GM19438 (cell line): ENCODE data around the gene TSPEAR.
"Not testable (repeated sequence)": the region's sequence is repeated elsewhere in the genome, so short reads cannot be mapped to it uniquely, and the experiment has no call there.

Source experiments
- ATAC-seq: cut with Tn5 transposase; IDR thresholded peaks from one replicate; pipeline ENCODE4 v1.9.1; 2021; ENCODE audit warnings: low read depth; ENCODE audit not compliant: unreplicated experiment

TSPEAR gene

DNA sequence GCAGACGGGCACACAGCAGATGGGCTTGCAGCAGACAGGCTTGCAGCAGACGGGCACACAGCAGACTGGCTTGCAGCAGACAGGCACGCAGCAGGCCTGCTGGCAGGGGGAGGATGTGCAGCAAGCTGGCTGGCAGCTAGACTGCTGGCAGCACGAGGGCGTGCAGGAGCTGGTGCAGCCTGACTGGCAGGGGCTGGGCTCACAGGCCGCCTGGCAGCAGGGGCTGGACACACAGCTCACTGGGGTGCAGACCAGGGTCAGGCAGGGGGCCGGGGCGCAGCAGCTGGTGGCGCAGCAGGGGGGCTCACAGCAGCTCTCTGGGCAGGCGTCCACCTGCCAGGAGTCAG, 153.1 kb downstream of the TSPEAR start:
- ATAC-seq = not testable (repeated sequence)

DNA sequence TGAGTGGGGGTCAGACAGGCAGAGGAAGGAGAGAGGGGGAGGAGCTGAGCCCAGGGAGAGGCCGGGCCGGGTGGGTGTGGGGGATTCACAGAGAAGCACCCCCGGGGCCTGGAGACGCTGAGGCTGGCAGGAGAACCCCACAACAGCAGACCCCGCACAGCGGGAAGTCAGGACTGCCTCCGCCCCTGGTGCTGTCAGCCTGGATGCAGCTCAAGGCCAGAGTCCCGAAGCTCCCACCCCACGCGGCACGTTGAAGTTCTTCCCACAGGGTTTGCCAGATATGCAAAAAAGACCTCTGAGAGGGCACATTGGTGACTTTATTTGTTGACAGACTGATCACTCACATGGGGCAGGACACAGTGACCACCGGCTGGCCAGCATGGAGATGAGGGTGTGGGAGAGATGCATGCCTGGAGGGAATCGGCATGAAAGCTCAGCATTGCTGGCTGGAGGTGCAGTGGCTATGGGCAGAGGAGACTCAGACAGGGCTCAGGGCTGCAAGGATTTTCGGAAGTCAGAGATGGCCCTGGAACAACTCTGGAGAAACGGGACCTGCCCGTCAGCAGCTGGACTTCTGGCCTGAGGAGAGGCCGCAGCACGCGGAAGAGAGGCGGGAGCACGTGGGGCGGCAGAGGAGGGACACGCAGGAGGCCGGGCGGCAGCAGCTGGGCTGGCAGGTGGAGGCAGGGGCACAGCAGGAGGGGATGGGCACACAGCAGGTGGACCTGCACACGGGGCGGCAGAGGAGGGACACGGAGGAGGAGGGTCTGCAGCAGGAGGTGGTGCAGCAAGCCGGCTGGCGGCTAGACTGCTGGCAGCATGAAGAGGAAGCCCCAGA, 153.7 kb downstream of the TSPEAR start:
- no peak for ATAC-seq

DNA sequence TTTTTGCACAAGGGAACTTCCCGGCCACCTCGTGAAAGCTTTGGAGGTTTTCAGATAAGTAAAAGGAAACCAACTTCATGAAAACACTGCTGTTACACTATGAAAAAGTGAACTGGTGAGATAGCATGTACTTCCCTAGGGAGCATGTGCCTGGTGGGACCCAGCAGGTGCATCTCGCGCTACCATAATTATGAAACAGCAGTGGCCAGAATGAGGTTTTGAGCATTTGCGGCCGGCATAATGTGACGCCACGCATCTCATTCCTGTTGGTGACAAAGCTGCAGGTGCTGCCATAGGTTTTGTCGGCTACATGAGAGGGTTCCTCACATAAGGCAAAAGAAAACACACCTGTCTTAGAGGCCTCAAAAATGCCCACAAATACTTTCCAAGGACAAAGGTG, 154.5 kb downstream of the TSPEAR start:
- no peak for ATAC-seq

DNA sequence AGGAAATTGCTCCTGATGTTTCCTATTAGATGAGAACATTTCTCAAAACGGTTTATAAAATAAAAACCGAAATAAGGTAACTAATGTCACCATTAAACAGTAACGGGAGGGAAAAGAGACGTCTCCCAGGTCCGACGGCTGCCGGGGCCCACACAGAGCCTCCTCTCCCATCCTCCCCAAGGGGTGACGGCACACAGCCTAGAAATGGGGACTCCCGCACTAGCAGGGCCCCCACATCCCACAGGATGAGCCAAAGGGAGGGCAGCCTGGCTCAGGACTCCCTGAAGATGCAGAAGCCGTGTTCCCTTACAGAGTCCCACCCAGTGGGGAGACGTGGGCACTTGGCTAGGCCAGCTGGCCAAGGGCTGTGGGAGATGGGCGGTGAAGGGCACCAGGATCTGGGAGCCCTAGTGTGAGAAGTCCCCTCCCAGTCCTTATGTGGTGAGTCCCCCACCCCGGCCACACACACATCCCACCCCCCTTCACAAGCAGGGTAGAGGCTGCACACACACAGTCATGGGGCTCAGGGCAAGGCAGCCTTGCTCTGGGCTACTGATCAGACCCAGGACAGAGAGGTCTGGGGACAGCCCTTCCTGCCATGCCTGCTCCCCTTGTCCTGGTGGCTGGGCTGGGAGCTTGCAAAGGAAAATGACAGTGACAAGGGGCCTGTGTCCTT, 156.0 kb downstream of the TSPEAR start:
- ATAC-seq = no peak

DNA sequence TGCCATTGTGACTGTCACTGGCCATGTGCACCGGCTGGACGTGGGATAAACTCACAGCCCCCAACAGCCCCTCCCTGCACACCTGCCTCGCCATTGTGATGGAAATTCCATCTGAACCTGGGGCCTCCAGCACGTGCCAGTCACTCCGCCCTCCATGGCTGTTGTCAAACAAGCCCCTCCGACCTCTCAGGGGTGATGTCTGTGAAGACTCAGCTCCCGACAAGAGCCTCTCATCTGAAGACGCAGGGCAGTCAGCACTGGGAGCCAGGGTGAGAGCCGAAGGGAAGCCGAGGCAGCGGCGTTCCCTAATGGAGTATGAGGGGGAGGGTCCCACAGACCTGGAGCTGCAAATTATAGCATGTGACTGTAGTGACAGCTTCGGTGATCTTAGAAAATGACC, 158.7 kb downstream of the TSPEAR start:
- ATAC-seq = no peak

DNA sequence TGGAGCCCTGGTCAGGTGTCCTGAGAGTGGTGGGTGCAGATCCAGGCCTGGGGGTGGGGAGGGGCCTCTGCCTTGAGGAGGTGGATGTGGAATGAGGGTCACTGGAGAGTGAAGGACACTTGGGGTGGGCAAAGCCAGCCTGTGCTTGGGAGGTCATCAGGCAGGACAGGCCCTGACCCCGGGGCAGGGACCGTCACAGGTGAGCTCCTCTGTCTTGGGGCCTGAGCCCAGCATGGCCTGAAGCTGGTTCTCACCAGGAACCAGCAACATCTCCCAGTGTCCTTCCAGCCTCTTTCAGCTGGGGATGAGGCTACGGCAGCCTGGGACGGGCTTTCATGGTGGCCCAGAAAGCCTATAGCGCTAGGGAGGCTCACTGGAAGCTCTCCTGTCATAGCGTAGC, 159.2 kb downstream of the TSPEAR start:
- no peak for ATAC-seq

DNA sequence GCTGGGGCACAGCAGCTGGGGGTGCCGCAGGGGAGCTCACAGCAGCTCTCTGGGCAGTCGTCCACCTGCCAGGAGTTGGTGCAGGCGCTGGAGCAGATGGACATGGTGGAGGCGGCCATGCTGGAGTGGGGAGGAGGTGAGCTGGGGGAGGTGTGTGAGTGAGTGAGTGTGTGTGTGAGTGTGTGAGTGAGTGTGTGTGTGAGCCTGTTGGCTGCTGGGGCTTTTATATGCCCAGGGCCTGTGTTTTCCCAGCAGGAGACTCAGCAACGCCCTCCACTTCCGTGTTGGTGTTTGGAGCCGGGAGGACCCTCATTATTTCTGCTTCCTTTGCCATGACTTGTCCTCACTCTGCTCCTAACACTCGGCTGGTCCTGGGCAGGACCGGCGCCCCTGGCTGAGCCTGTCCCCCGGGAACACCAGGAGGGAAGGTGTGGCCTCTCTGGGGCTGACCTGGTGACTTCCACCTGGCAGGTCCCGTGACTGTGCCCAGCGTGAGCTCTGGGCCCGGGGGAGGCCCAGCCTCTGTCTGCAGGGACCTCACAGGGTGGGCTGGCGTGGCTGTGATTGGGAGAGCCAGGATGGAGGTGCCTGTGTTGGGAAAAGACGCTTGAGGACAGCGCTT, 159.9 kb downstream of the TSPEAR start, which contains the start of gene KRTAP10-2:
KRTAP10-2 (minus strand) TSS at position 166 of the 622 bp plus-strand sequence; CDS start at position 119, 47 bp downstream.
- ATAC-seq = no peak

DNA sequence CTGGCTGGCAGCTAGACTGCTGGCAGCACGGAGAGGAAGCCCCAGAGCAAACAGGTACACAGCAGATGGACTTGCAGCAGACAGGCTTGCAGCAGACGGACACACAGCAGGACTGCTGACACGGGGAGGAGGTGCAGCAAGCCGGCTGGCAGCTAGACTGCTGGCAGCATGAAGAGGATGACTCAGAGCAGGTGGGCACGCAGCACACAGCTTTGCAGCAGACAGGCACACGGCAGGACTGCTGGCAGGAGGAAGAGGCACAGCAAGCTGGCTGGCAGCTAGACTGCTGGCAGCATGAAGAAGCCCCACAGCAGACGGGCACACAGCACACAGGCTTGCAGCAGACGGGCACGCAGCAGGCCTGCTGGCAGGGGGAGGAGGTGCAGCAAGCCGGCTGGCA, 160.6 kb downstream of the TSPEAR start:
- ATAC-seq = no peak

DNA sequence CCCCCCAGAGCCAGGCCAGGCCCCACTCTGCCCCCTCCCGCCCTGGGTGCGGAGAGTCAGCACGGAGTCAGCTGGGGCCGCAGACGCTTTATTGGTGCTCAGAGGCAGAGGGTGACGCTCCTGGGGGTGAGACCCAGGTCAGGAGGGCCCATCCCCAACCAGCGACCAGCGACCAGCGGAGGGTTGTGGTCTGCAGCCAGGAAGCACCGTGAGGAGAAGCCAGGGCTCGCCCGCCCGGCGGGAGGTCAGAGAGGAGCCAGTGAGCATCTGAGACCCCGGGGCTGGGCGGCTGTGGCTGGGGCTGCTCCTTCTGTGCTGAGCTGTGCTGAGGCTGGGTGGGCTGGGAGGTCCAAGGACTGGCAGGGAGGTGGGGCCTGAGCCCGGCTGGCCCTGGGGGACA, 161.1 kb downstream of the TSPEAR start:
- not testable (repeated sequence) for ATAC-seq

DNA sequence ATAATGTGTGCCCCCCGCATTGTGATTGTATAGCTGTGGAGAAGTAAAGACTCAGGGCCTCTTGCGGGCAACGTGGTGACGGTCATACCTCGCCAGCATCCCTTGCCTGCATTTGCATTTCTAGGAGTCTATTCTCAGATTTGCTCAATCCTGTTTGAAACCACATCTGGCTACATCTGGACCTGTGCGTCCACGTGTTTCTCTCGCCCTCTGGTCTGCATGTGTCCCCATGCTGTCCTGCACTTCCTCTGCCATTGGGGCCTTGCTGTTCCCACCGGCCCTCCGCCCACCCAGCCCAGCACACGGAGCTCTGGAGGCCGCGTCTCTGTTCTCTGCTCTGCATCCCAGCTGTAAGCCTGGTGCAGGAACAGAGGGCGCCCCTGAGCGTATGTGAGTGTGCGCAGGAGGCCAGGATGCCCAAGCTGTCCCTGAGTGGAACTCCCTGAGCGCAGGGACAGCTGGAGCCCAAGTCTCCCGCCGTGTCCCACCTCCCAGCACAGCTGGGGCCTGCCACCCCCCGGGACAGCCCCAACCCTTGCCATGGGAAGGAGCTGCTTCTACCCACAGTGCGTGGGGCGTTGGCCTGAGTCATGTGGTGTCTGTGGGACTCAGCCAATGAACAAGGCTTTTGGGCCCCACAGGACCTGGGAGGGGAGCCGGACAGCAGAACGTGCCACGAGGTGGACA, 161.7 kb downstream of the TSPEAR start:
- no peak for ATAC-seq

DNA sequence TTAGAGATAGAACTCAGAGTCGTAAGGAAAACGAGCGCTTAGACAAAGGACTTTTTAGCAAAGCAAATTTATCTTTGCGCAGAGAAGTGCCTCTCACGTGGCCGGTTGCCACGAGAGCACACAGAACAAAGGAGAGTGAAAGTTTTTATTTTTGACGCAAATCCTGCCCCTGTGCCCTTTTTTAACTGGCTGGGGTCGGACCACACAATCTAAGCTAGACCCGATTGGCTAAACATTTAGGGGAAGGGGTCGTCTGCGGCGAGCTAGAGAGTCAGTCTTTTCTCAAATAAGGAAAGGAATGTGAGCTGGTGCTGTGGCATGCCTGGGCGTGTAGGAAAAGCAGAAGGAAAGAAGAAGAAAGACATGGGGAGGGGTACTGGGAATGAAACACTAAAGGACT, 162.4 kb downstream of the TSPEAR start:
- no peak for ATAC-seq

DNA sequence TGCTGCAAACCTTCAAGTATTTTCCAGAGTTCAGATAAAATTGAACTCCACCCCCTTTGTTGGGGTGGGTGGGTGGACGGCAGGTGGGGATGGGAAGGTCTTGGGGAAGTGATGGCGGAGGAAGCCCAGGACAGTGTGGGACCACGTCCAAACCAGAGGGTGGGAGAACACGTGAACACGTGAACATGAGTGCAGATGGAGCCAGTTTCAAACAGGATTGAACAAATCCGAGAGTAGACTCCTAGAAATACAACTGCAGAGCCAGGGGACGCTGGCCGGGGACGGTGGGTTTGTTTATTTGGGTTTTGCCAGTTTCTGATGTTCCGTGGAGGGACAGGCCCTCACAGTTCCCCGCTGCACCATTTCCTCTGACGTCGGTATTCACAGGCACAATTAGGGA, 163.0 kb downstream of the TSPEAR start:
- no peak for ATAC-seq

DNA sequence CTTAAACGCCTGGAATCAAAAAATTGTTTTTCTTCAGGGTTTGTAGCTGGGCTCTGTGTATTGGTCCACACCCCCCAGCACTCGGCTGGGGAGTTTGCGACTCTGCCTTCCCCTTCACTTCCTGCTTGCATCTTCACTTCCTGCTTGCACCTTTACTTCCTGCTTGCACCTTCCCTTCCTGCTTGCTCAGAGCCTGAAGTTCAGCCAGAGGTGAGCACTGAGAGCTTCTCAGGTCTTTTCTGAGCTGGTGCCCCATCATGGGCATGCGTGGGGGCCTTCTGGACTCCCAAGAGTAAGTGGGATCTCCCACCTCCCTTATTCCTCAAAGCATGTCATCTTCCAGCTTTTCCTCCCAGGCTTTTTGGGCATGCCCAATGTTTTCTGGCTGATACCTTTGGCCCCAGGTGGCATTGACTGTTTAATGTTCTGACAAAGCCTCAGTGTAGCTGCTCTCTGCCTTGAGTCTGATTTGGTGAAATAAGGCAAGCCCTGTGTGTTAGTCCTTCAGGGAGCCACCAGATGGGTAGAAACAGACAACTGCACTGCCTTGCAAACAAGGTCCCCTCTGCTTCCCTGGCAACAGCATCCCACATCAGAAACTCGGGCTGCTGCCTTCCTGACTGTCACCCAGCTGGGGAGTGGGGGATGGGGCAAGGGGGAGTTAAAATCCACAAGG, 163.6 kb downstream of the TSPEAR start:
- ATAC-seq = no peak

DNA sequence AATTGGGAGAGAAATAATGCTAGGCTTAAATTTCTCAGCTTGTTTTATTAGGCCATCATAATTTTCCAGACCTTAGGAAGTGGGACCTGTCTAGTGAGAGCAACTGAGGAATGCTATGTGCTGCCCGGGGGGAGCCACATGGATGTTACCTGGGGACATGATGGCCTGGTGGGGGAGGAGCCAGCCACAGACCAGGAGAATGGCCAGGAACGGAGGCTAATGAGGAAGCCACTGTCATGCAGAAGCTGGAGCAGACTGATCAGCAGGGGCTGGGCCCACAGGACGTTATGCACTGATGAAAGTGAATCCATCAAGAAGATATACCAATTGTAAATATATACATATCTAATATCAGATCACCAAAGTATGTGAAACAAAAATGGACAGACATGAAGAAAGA, 166.8 kb downstream of the TSPEAR start:
- ATAC-seq = no peak

DNA sequence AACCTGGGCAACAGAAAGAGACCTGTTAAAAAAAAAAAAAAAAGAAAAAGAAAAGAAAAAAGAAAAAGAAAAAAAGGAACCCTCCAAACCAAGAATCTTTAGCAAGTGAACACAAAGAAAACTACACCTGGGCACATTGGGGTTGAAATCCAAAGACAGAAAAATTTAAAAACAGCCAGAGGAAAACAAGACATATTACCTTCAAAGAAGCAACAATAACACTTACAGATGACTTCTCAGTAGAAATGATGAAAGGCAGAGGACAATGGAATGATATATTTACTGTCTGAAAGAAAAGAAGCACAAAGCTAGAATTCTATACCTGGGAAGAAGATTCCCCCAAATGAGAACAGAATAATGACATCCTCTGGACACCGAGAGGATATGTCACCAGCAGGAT, 168.7 kb downstream of the TSPEAR start:
- no peak for ATAC-seq

DNA sequence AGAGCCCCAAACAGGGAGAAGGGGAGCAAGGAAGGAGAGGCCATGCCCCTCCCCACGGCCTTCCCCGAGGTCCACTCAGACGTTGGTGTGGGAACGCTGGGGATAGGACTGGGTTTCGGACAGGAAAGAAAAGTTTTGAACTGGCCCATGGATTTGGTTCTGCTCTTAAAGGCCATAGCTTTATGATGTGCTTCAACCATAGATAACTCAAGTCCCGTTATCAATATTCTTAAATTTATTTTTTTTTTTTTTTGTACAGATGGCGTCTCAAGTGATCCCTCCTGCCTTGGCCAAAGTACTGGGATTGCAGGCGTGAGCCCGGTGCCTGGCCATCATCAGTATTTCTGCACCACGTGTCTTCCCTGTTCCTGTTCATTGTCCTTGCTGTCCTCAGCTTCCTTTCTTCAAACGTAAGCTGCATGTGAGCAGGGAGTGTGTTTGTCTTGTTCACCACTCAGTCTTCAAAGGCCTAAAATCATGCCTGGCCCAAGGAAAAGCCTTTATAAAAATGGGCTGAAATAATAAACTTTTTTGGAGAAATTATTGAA, 170.6 kb downstream of the TSPEAR start:
- ATAC-seq = no peak

DNA sequence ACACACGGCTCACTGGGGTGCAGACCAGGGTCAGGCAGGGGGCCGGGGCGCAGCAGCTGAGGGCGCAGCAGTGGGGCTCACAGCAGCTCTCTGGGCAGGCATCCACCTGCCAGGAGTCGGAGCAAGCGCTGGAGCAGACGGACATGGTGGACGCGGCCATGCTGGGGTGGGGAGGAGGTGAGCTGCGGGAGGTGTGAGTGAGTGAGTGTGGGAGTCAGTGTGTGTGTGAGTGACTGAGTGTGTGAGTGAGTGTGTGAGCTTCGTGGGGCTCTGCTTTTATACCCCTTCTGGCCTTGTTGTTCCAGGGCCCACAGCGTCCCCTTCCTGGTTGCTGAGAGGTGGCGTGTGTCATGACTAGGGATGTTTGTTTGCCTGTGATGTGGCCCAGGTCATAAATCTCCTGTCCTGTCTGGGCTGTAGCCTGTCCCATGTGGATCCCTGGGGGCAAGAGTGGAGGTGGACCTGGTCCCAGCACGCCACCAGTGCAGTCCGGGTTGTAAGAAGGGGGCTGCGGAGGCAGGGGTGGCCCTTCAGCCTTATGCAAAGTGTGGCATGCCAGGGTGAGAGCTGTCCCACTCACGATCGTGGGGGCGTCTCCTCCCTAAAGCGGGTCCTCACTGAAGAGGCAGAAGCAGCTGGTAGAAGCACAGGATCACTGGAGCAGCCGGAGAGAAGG, 171.2 kb downstream of the TSPEAR start, which contains the start of gene KRTAP10-1:
KRTAP10-1 (minus strand) TSS at position 205 of the 676 bp plus-strand sequence; CDS start at position 160, 45 bp downstream.
- ATAC-seq = no peak

DNA sequence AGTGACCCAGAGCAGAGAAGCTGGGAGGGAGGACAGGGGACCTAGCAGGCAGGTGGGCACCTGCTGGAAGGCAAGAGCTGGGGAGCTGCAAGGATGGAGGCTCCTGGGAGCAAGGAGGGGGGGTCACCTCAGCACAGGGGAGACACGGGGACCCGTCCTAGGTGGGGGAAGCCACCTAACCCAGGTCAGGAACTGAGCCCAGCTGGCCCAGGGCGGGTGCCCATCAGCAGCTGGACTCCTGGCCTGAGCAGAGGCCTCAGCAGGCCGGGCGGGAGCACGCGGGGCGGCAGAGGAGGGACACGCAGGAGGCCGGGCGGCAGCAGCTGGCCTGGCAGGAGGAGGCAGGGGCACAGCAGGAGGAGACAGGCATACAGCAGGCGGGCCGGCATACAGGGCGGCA, 172.3 kb downstream of the TSPEAR start:
- no peak for ATAC-seq
